Femur (tissue), 1 donor: ENCODE results near the gene DRC7.
"Not testable (repeated sequence)": the region's sequence is repeated elsewhere in the genome, so short reads cannot be mapped to it uniquely, and the experiment has no call there.

Source experiments
- DNase-seq: peaks from one replicate; pipeline ENCODE4 v3.0.0-alpha.2; 2017

DRC7 gene

GRCh38 chr16:57661510-57661909 lies 33.1 kb upstream of the DRC7 start:
- DNase-seq, result no peak

GRCh38 chr16:57661936-57662906 lies 32.4 kb upstream of the DRC7 start:
- no peak for DNase-seq

- DNase-seq, result no peak
Measured at GRCh38 chr16:57663436-57663835, 31.2 kb upstream of the DRC7 start.

- no peak for DNase-seq
Measured at GRCh38 chr16:57663917-57664661, 30.5 kb upstream of the DRC7 start.

- DNase-seq, result no peak
Measured at GRCh38 chr16:57664662-57665025, 30.0 kb upstream of the DRC7 start.

- DNase-seq, result no peak
Measured at GRCh38 chr16:57665541-57665940, 29.1 kb upstream of the DRC7 start.

- DNase-seq, result no peak
Measured at GRCh38 chr16:57666353-57667047, 28.1 kb upstream of the DRC7 start.

- DNase-seq, result no peak
Measured at GRCh38 chr16:57667048-57667525, 27.5 kb upstream of the DRC7 start.

GRCh38 chr16:57667526-57668262 lies 26.9 kb upstream of the DRC7 start:
- DNase-seq, result peak; percentile 64

GRCh38 chr16:57668263-57668571 lies 26.4 kb upstream of the DRC7 start, which contains the start of gene ADGRG3:
TSS of gene ADGRG3 (plus strand) at chr16:57668306. CDS start at chr16:57668348, 42 bp downstream.
- no peak for DNase-seq

GRCh38 chr16:57668630-57669475 lies 25.8 kb upstream of the DRC7 start:
- DNase-seq, result no peak

- no peak for DNase-seq
Measured at GRCh38 chr16:57669476-57670162, 25.0 kb upstream of the DRC7 start.

- no peak for DNase-seq
Measured at GRCh38 chr16:57670196-57670595, 24.4 kb upstream of the DRC7 start.

GRCh38 chr16:57671451-57671850 lies 23.2 kb upstream of the DRC7 start:
- not testable (repeated sequence) for DNase-seq

- DNase-seq, result no peak
Measured at GRCh38 chr16:57672416-57672815, 22.2 kb upstream of the DRC7 start.

- DNase-seq, result no peak
Measured at GRCh38 chr16:57672824-57673223, 21.8 kb upstream of the DRC7 start.

GRCh38 chr16:57675741-57676551 lies 18.7 kb upstream of the DRC7 start:
- peak; percentile 63 for DNase-seq

GRCh38 chr16:57676553-57677085 lies 18.0 kb upstream of the DRC7 start:
- no peak for DNase-seq

- DNase-seq, result no peak
Measured at GRCh38 chr16:57677622-57678369, 16.8 kb upstream of the DRC7 start.
